ENCODE data around the gene FAM98C.

Gene FAM98C

GRCh38 chr19:38369584-38369983 is 33.3 kb upstream of the FAM98C start:
- TF ChIP-seq CTCF (IDR thresholded peaks at IDR 0.05), result no peak
- Histone ChIP-seq H3K4me3 (ENCODE audit: low read depth in 1 of 2, low read length in 1 of 2) (no peak overlapping the region), H3K27ac (no peak overlapping the region), H3K36me3 (no peaks in the 10 kb centered on the region), H3K4me1 (ENCODE audit: control insufficient read depth in 1 of 2, insufficient read depth in 1 of 2, low read depth in 1 of 2, low read length in 1 of 2) (peaks cover 3 to 5% of the 10 kb centered on the region in 2 experiments), H3K27me3 (peaks cover 29% of the 10 kb centered on the region), H3K9me3 (no peaks in the 10 kb centered on the region)

GRCh38 chr19:38370299-38370698 is 32.6 kb upstream of the FAM98C start:
- Histone ChIP-seq H3K4me3 (ENCODE audit: low read depth in 1 of 2, low read length in 1 of 2) (no peak overlapping the region), H3K9me3 (no peaks in the 10 kb centered on the region), H3K27ac (no peak overlapping the region), H3K27me3 (peaks cover 24% of the 10 kb centered on the region), H3K36me3 (no peaks in the 10 kb centered on the region), H3K4me1 (ENCODE audit: control insufficient read depth in 1 of 2, insufficient read depth in 1 of 2, low read depth in 1 of 2, low read length in 1 of 2) (peaks cover 8 to 9% of the 10 kb centered on the region in 2 experiments)
- no peak for TF ChIP-seq CTCF (IDR thresholded peaks at IDR 0.05)

- peaks cover 24% of the 10 kb centered on the region for H3K27me3 ChIP-seq
- H3K9me3 ChIP-seq, result no peaks in the 10 kb centered on the region
- no peak overlapping the region for H3K27ac ChIP-seq
- H3K36me3 ChIP-seq, result no peaks in the 10 kb centered on the region
- H3K4me1 ChIP-seq (ENCODE audit: control insufficient read depth in 1 of 2, insufficient read depth in 1 of 2, low read depth in 1 of 2, low read length in 1 of 2), result peaks cover 16% of the 10 kb centered on the region in 2 experiments
- no peak overlapping the region for H3K4me3 ChIP-seq (ENCODE audit: low read depth in 1 of 2, low read length in 1 of 2)
- no peak for TF ChIP-seq CTCF (IDR thresholded peaks at IDR 0.05)
Measured at GRCh38 chr19:38371081-38371480, 31.8 kb upstream of the FAM98C start.

GRCh38 chr19:38373907-38374331 is 29.0 kb upstream of the FAM98C start:
- H3K36me3 ChIP-seq, result peaks cover 18% of the 10 kb centered on the region
- H3K27me3 ChIP-seq, result peaks cover 24% of the 10 kb centered on the region
- TF ChIP-seq CTCF (IDR thresholded peaks at IDR 0.05), result no peak
- H3K4me3 ChIP-seq (ENCODE audit: low read depth in 1 of 2, low read length in 1 of 2), result peak overlapping the region; percentile 93 to 98
- no peaks in the 10 kb centered on the region for H3K9me3 ChIP-seq
- peaks cover 16% of the 10 kb centered on the region in 2 experiments for H3K4me1 ChIP-seq (ENCODE audit: control insufficient read depth in 1 of 2, insufficient read depth in 1 of 2, low read depth in 1 of 2, low read length in 1 of 2)
- peak overlapping the region; percentile 96 for H3K27ac ChIP-seq

GRCh38 chr19:38374332-38375097 is 28.4 kb upstream of the FAM98C start, which contains the start of gene PSMD8:
PSMD8 (plus strand) TSS chr19:38374571; CDS start chr19:38374602, 31 bp downstream.
- no peaks in the 10 kb centered on the region for H3K9me3 ChIP-seq
- peaks cover 19% of the 10 kb centered on the region for H3K27me3 ChIP-seq
- peak within 1 kb of the TSS; percentile 93 to 98 for H3K4me3 ChIP-seq (ENCODE audit: low read depth in 1 of 2, low read length in 1 of 2)
- H3K4me1 ChIP-seq (ENCODE audit: control insufficient read depth in 1 of 2, insufficient read depth in 1 of 2, low read depth in 1 of 2, low read length in 1 of 2), result peaks cover 16% of the 10 kb centered on the region in 2 experiments
- H3K27ac ChIP-seq, result peak within 1 kb of the TSS; percentile 96
- peak; percentile 75 for TF ChIP-seq CTCF (IDR thresholded peaks at IDR 0.05)
- peaks cover 24% of the 10 kb centered on the region for H3K36me3 ChIP-seq
